SH-SY5Y (cell line): Measurements from ENCODE around the gene MSLN.

Source experiments
- GATA2 ChIP-seq: IDR thresholded peaks from 2 replicates; pipeline ENCODE4 v1.6.1; 2011; ENCODE audit warnings: mild to moderate bottlenecking, low read depth, low read length
- GATA3 ChIP-seq: IDR thresholded peaks from 2 replicates; pipeline ENCODE4 v1.6.1; 2011; ENCODE audit warnings: low read depth, mild to moderate bottlenecking, low read length, moderate library complexity

- TF ChIP-seq GATA2, result no peak
- TF ChIP-seq GATA3, result no peak
Measured at GRCh38 chr16:711548-712320, 48.8 kb upstream of the MSLN start.
